PFSK-1 (cell line): ENCODE measurements around the gene HPGD.

ENCODE experiments used
- FOXP2 ChIP-seq: optimal IDR thresholded peaks from 2 replicates; pipeline ENCODE3; 2011; ENCODE audit warnings: borderline replicate concordance, control low read depth, inconsistent platforms; ENCODE audit not compliant: insufficient read depth; ENCODE audit errors: extremely low read length, extremely low read depth
- POLR2AphosphoS5 ChIP-seq: IDR thresholded peaks from 2 replicates; pipeline ENCODE4 v1.6.1; 2012; ENCODE audit warnings: low read depth, mild to moderate bottlenecking, control low read depth, low read length, moderate library complexity
- REST ChIP-seq, 2 experiments: IDR thresholded peaks; 2 replicates each; pipeline versions ENCODE4 v1.6.1 to v1.8.0; 2011 to 2012; ENCODE audit warnings: low read depth in 2 of 2, low read length in 2 of 2, control low read depth in 1 of 2, inconsistent platforms in 1 of 2, mild to moderate bottlenecking in 1 of 2, moderate library complexity in 1 of 2; ENCODE audit not compliant: insufficient read depth in 1 of 2
- SIN3A ChIP-seq: IDR thresholded peaks from 2 replicates; pipeline ENCODE4 v1.6.1; 2012; ENCODE audit warnings: mild to moderate bottlenecking, low read length, moderate library complexity, borderline replicate concordance; ENCODE audit not compliant: insufficient read depth
- TAF1 ChIP-seq: IDR thresholded peaks from 2 replicates; pipeline ENCODE4 v1.6.1; 2012; ENCODE audit warnings: low read length, control low read depth, borderline replicate concordance; ENCODE audit not compliant: insufficient read depth

HPGD gene

GRCh38 chr4:174494146-174494545 lies 28.1 kb downstream of the HPGD start:
- no peak for TF ChIP-seq SIN3A

- TF ChIP-seq FOXP2 (no peak), POLR2AphosphoS5 (no peak), TAF1 (no peak), REST (IDR thresholded peaks at IDR 0.05; ENCODE audit: insufficient read depth in 1 of 2, low read depth in 2 of 2, low read length in 2 of 2) (no peak), SIN3A (no peak)
These were observed 31.8 kb downstream of the HPGD start for GRCh38 chr4:174490451-174490961.

- no peak for TF ChIP-seq REST (IDR thresholded peaks at IDR 0.05; ENCODE audit: insufficient read depth in 1 of 2, low read depth in 2 of 2, low read length in 2 of 2)
- no peak for TF ChIP-seq FOXP2
- no peak for TF ChIP-seq TAF1
- TF ChIP-seq POLR2AphosphoS5, result no peak
- no peak for TF ChIP-seq SIN3A
These were observed 37.3 kb downstream of the HPGD start for GRCh38 chr4:174485025-174485424.

- no peak for TF ChIP-seq POLR2AphosphoS5
- no peak for TF ChIP-seq SIN3A
- TF ChIP-seq FOXP2, result no peak
- TF ChIP-seq TAF1, result no peak
- TF ChIP-seq REST (IDR thresholded peaks at IDR 0.05; ENCODE audit: insufficient read depth in 1 of 2, low read depth in 2 of 2, low read length in 2 of 2), result no peak
These were observed 38.5 kb downstream of the HPGD start for GRCh38 chr4:174483792-174484191.

GRCh38 chr4:174479140-174479539 lies 43.1 kb downstream of the HPGD start:
- no peak for TF ChIP-seq POLR2AphosphoS5

- TF ChIP-seq REST (IDR thresholded peaks at IDR 0.05; ENCODE audit: insufficient read depth in 1 of 2, low read depth in 2 of 2, low read length in 2 of 2), result no peak
- TF ChIP-seq SIN3A, result no peak
- TF ChIP-seq FOXP2, result no peak
- TF ChIP-seq TAF1, result no peak
- TF ChIP-seq POLR2AphosphoS5, result no peak
These were observed 46.8 kb downstream of the HPGD start for GRCh38 chr4:174475528-174475927.
